IPS-NIHi7 (cell line): ENCODE measurements around the gene ANTXR2.
"Not testable (repeated sequence)": the region's sequence is repeated elsewhere in the genome, so short reads cannot be mapped to it uniquely, and the experiment has no call there.

ENCODE experiments used
- DNase-seq: peaks from one replicate; pipeline ENCODE4 v3.0.0; 2012; ENCODE audit warnings: mixed read lengths; ENCODE audit errors: extremely low spot score

ANTXR2 gene

DNA sequence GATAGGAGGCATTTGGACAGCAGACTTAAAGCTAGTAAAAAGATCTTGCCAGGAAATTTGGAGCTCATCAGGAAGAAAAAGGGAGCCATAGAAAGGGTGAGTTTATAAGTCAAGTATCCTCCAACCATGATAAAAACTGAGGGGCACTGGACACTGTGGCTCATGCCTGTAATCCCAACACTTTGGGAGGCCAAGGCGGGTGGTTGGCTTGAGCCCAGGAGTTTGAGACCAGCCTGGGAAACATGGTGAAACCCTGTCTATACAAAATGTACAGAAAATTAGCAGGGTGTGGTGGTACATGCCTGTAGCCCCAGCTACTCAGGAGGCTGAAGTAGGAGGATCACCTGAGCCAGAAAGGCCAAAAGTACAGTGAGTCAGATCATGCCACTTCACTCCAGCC lies 48.7 kb downstream of the ANTXR2 start:
- DNase-seq = no peak

DNA sequence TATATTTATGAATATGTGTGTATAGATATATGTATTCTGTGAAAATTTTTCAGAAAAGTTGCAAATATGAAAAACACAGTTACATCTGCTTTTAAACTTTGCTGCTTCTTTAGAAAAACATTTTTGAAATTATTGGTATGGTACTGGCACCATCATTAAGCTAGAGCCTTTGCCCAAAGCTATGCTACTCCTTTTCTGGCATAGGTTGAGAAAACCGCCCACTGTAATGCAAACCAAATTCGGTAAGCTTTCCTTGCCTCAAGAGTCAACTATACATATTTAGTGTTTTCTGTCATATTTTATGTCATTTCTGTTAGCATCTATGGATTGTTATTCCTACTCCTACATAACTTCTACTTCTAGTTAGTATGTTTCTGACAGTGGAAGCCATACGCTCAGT lies 50.7 kb downstream of the ANTXR2 start:
- no peak for DNase-seq

DNA sequence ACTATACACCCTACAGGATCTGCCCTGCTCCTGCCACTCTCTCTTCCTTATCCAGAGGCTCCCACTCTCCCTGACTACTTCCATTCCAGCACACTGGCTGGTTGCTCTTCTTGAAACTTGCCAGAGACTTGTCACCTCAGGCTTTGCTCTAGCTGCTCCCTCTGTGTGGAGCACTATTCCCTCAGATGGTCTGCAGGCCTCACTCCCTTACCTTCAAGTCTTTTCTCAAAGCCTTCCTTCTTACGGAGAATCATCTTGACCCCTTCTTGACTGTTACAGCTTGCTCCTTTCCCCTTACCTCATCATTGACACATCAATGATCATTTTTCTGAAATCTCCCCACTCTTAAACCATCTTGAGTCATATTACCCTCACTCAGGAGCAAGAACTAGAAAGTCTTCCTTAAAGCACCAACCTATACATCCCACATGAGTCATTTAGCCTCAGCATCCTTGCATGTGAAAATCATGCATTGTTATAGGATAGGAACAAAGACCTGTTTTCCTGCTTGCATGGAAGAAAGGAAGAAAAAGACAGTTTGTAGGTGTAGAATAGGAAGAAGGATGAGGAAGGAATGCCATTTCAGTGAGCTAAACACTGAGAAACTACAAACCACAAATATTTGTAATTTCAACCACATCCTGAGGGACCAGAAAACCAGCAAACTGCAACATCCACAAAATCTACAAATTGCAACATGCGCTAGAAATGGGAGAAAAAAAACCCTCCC lies 55.7 kb downstream of the ANTXR2 start:
- DNase-seq = no peak

DNA sequence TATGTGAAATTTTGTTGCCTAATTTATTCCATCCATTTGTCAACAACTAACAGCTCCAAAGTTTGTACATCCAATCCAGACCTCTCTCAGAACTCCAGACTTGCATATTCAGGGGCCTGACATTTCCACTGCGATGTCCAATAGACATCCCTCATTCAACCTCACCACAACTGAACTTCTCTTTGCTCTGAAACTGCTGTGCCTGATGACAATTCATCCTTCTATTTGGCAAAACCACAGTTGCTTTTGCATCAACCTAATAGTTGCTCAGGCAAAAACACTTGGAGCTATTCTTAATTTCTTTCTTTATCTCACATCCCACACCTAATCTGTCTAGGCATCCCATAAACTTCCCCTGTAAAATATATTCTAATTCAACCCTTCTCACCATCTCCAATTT lies 56.5 kb downstream of the ANTXR2 start:
- no peak for DNase-seq

DNA sequence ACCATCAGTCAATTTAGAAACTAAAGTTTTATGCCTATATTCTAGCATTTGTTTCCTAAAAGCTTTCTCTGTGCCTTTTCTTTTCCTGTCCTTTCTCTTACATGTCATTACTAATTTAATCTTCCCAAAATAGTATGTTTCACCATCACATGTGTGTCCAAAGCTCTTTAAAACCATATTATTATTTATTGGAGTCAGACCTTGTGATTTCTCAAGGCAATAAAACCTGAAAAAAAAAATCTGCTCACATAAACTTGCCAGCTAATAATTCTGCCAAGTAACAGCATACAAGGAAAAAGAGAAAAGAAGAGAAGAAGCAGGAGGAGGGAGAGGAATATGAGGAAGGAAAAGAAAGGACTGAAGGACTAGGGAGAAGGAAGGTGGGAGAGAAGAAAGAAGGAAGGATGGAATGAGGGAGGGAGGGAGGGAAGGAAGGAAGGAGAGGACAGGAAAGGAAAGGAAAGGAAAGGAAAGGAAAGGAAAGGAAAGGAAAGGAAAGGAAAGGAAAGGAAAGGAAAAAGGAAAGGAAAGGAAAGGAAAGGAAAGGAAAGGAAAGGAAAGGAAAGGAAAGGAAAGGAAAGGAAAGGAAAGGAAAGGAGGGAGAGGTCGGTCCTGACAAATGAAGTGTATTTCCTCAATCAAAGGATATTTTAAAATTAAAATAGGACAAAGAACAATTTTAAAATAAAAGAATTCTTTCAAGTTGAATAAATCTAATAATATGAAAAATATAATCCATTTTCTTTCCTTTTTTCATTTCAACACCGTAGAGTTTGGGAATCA lies 57.4 kb downstream of the ANTXR2 start:
- DNase-seq = no peak

DNA sequence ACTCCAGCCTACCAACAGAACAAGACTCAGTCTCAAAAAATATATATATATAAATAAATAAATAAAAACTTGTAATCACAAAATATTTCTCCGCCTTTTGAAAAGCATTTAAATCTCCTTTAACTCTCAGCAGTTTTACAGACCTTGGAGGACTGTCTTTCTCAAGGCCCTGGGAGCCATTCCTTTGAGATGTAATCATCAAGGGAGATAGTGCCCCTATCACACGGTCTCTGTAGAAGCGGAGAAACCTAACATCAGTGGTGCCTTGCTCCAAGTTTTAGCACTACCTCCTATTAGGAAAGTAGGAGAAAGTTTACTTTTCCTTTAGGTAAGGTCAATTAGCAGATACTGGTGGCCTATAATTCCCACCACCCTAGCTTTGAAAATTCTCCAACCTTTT lies 58.5 kb downstream of the ANTXR2 start:
- no peak for DNase-seq

DNA sequence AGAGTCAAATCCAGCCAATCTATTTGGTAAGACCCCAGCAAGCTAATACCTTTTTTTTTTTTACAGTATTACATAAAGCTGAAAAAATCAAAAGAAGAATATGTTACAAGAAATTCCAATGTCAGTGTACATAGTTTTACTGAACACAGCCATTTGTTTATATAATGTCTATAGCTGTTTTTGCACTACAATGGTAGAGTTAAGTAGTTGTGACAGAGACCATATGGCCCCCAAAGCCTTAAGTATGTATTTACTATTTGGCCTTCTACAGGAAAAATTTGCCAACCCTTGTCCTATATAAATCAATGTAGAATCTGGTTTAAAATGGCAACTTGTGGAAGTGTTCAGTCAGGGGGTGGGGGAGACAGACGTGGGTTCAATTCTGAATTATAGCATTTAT lies 60.7 kb downstream of the ANTXR2 start:
- DNase-seq = no peak

DNA sequence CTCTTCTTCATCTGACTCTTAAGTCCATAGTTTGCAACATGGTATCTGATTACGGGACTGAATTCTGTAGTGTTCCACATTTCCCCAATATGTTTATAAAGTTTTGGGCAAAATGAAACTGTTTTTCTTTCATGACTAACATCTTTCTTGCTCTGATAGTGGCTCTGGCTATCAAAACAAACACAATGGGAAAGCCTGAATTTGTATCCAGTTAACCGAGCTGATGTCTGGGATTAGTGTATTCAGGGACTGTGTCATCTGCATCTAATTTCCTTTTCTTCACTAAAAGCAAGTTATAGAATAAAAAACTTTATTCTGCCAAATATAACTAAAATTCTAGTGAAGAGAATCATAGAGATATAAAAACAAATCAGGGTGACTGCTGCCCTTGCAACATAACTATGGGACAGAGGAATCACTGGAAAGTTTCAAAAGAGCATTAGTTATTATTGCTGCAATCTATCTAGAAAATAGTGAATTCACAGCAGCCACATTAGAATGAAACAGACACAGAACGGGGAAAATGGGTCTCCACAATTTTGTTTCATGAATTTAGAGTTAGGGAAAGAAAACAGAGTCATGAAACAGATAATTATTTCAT lies 61.3 kb downstream of the ANTXR2 start:
- DNase-seq = no peak

DNA sequence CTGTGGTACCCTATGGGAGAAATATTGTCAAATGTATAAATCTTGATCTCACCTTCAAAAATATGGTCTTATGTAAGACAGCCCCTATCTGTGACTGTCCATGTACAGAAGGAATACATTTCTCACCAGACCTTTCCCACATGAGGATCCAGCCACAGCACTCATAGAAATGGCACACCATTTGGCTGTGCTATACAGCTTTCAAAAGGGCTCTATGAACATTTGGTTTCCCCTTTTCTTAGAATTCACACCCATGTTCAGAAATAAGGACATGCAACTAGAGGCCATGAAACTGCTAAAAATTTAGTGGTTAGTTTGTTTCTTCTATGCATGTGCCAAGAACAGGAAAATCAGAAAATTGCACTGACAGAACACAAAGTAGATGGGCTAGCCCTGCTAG lies 62.7 kb downstream of the ANTXR2 start:
- DNase-seq = no peak

DNA sequence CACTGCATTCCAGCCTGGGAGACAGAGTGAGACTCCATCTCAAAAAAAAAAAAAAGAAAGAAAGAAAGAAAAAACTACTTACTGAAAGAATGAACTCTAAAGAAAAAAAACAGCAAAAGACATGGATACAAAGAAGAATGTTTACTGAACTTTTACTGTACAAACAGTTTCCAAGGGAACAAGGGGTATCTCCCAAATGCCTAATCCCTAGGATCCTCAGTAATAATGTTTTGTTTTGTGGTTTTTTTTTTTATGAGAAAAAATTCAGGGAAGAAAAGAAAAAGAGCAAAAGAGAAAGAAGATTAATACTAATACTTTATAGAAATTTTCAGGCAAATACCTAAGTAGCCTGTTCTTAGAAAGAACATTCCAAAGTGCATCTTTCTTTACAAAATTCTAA lies 63.2 kb downstream of the ANTXR2 start:
- no peak for DNase-seq

DNA sequence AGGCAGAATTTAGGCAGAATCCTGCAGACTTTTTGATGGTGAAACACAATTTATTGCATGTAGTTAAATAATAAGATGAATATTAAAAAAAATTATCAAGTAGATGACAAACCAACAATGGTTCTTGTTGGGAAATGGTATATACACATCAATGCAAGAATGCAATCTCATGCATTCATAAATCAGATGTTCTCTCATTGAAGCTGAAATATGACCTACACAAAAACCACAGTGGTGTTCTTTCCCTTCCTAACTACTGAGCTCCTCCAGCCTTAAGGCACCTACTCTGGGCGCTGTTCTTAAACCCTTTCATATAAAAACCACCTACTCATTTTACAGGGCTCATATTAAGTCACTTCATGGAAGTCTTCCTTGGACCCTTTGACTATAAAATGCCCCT lies 64.1 kb downstream of the ANTXR2 start:
- no peak for DNase-seq

DNA sequence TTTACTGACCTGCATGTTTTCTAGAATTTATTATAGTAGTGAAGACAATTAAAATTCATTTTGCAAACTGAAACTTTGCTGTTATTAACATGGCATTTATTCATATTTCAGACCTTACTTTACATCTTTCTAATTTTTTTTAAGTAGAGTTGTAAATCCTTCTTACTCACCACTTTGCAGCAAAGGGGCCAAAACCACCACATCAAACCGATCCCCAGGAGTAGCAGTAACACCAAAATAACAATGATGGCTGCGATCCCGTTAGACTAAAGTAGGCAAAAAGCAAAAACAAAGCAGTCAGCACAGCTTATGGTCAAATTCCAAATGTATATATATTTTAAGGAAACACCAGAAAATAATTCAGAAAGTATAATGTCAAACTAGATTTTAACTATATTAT lies 64.7 kb downstream of the ANTXR2 start:
- DNase-seq = no peak

DNA sequence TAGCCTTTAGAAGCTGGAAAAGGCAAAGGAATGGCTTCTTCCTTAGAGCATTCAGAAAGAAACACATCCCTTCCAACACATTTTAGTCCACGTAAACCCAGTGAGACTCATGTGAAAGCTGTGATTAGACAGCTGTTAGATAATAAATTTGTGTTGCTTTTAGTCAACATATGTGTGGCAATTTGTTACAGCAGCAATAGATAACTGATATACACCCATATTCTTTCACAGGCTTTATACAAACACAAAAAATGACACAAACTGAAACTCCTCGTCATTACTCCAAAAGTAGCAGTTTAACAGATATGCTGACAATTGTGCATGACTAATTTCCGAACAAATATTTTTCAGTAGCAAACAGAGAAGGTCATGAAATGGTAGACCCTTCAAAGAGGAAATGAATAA lies 65.3 kb downstream of the ANTXR2 start:
- DNase-seq = no peak

DNA sequence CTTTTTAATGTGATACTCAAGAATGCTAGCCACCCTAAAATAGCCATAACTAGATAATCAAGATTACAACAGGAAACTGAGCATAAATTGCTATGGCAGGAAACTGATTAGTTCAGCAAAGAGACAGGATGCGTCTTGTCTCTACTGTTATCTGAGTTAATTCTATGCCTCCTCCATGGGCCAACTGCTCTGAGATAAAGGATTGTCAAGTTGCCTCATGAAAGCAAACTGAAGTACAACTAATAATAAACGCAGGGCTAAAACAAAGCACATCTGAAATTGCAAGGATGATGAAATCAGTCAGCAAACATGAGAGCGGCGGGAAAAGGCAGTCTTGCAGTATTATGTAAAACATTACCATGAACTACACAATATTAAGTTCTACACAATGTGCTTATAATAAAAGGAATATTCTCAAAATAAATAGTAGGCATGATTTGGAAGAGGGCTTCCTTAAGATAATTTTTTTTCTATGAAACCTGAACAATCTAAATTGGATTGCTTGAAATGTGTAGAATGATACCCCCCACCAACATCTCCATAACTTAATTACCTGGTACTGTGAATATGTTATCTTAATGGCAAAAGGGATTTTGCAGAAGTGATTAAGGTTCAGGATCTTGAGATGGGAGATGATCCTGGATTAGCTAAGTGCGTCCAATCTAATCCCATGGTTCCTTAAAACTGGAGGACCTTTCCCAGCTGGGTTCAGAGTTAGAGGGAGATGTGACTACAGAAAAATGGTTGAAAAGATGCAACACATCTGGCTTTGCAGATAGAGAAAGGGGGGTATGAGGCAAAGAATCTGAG lies 65.9 kb downstream of the ANTXR2 start:
- DNase-seq = no peak

DNA sequence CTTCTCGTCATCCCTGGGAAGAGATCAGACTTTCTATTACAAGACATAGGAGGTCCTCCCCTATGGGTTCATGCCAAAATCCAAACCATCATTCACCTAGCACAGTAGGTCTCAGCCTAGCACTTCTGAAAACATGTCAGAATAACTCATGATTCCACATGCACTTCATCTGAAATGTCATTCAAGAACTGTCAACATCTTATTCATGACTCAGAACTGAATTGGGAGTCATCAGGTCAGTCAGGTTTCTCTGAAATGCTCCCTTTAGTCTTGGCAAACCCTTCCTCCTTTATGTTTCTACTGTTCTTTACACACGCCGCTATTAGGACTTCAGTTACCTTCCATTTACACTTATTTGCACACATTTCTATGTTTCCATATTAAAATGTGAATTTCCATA lies 67.2 kb downstream of the ANTXR2 start:
- no peak for DNase-seq

DNA sequence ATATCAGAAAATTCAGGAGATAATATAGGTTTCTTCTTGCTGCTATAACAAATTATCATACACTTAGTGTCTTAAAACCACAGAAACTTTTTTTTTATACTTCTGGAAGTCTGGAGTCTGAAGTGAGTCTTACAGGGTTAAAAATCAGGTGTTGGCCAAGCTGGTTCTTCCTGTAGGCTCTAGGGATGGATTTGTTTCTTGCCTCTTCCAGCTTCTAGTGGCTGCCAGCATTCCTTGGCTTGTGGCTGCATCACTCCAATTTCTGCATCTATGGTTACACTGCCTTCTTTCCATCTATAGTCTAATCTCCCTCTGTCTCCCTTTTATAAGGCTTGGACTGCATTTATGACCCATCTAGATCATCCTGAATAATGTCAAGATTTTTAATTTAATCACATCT lies 68.7 kb downstream of the ANTXR2 start:
- DNase-seq = no peak

DNA sequence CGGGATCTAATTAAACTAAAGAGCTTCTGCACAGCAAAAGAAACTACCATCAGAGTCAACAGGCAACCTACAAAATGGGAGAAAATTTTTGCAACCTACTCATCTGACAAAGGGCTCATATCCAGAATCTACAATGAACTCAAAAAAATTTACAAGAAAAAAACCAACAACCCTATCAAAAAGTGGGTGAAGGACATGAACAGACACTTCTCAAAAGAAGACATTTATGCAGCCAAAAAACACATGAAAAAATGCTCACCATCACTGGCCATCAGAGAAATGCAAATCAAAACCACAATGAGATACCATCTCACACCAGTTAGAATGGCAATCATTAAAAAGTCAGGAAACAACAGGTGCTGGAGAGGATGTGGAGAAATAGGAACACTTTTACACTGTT lies 70.5 kb downstream of the ANTXR2 start:
- not testable (repeated sequence) for DNase-seq

DNA sequence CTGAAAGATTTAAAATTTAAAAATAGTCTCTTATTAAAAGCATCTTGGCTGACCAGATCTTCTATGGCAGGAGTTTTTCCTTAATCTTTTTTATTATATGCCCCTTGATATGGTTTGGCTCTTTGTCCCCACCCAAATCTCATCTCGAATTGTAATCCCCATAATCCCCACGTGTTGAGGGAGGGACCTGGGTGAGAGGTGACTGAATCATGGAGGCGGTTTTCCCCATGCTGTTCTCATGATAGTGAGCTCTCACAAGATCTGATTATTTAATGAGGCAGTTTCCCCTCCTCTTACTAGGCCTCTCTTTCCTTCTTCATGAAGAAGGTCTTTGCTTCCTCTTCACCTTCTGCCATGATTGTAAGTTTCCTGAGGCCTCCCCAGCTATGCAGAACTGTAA lies 74.0 kb downstream of the ANTXR2 start:
- not testable (repeated sequence) for DNase-seq

DNA sequence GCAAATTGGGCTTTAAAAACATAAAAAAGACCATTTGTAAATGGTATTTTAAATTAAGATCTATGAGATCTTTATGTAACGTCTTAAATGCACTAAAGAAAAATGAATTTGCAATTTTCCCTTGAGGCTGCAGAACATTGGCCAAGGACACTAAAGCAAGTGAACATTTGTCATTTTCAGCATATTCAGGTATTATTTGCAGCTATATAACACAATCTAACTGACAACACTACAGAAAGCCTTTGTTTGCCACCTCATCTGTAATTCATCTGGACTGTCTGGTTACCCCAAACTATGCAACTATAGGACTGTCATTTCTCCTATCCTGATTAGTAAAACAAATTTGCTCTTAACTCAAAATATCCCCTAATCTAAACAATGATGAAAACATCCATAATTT lies 74.8 kb downstream of the ANTXR2 start:
- DNase-seq = no peak

DNA sequence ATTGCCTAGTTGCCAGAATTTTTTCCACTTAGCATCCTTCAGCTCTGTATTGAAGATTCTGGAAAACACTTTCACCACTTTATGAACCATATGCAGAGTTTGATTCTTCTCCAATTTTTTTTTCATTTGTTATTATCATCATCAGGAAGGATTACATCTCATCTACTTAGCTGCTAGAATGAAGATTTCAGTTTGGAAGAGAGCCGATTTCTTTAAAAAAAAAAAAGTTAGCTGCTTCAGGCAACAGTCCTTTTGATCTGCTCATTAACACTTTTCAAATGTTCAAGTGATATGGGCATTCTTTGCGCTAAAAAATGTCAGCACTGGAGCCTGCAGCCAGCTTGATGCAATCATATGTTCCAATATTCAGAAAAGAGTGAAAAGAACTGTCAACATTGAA lies 76.2 kb downstream of the ANTXR2 start:
- no peak for DNase-seq

DNA sequence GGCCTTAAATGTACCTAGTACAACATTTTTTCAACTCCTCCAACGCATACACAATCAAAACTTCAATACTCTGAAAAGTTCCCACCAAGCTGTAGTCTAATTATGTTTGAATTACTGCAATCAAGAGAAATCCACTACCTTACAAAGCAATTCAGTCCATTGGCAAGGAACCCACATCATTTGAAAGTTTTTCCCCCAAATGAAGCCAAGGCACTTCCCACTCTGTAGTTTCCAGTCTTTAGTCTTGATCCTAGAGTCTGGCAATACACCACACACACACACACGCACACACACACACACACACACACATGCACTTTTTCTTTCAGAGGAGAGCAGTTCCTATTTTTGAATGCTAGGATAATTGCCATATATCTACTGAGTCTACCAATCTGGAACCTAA lies 79.6 kb downstream of the ANTXR2 start:
- no peak for DNase-seq

DNA sequence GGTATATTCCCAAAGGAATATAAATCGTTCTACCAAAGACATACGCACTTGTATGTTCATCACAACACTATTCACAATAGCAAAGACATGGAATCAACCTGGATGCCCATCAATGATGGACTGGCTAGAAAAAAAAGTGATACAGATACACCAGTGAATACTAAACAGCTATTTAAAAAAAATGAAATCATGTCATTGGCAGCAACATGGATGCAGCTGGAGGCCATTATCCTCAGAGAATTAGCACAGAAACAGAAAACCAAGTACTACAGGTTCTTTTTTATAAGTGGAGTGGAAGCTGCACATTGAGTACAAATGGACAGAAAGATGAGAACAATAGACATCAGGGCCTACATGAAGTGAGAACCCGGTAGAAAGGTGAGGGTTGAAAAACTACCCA lies 81.4 kb downstream of the ANTXR2 start:
- no peak for DNase-seq
